HG03045 (cell line): Measurements from ENCODE around the gene BIN2.
A peak's percentile ranks its signal among the peaks of the same experiment; 100 is the strongest.
"Not testable (repeated sequence)": the region's sequence is repeated elsewhere in the genome, so short reads cannot be mapped to it uniquely, and the experiment has no call there.

Experiments
- ATAC-seq: cut with Tn5 transposase; IDR thresholded peaks from one replicate; pipeline ENCODE4 v1.9.1; 2021; ENCODE audit warnings: mild to moderate bottlenecking, moderate library complexity; ENCODE audit not compliant: unreplicated experiment

The BIN2 gene

DNA sequence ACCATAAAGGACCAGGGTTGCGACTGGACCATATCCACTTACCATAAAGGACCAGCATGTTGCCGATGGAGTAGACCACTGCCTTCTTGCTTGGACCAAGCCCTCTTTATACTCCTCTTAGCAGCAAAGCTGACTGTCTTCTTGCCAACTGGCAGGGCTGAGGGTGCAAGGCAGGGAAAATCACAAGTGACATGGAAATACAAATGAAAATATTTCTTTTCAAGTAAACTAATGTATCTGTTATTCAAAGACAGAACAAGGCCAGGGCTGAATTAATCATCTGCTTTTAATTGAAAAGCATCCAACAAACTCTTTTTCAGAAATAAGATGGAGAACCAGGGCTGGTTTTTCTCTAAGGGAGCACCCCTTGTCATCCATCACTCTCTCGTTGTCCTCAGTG is 22.6 kb upstream of the BIN2 start, which contains the start of gene CELA1:
Gene CELA1 (minus strand): TSS at position 99 of the 400 bp plus-strand sequence. CDS start 41 bp downstream, at position 58.
- ATAC-seq, result no peak

DNA sequence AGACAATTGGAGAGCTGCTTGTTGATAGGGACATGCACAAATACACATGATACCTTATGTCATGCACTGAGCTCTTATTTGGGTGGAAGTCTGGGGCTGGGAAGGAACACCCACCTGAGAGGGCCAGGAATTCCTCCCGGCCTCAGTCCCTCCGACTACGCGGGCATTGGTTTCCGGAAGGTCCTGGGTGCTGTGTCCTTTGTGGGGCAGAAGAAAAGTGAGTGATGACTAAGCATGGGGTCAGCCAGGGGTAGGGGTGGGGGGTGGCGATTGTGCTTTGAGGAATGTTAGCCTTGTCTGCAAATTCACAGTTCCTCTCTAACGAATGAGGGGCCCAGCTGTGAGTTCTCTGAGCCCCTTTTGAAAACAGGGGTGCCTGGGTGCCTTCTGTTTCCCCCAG is 21.7 kb upstream of the BIN2 start:
- ATAC-seq, result no peak

DNA sequence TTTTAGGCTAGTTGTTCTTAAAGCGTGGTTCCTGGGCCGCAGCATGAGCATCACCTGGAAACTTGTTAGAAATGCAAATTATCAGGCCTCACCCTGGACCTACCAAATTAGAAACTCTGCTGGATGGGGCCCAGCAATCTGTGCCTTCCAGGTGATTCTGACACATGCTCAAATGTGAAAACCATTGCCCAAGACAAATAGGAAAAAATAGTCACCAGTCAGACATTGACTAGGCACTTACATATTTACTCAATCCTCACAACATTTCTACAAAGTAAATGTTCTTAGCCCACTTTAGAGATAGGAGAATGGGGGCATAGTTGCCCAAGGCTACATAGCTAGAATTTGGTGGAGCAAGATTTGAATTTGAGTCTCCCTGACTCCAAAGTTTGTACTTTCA is 19.2 kb upstream of the BIN2 start:
- no peak for ATAC-seq

GRCh38 chr12:51342416-51342815 is 18.4 kb upstream of the BIN2 start:
- ATAC-seq, result no peak

- no peak for ATAC-seq
Observed at GRCh38 chr12:51341251-51342007, 17.5 kb upstream of the BIN2 start.

DNA sequence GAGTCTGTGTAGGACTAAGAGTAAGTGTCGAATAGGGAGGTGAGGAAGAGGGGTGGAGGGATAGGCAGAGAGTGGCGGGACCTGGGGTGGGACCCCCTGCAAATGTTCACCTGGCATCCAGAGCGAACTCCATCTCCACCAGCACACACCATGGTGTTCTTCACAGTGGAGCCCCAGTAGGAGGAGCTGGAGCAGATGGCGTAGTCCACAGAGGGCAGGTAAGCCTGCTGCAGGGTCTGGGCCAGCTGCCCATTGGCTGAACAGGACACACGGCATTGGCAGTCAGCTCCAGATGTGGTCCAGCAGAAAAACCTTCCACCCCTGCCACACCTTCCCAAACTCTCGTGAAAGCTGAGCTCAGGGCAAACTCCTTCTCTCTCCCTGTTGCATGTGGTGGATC is 15.8 kb upstream of the BIN2 start:
- ATAC-seq, result no peak

- ATAC-seq, result not testable (repeated sequence)
Observed at GRCh38 chr12:51337336-51337735, 13.4 kb upstream of the BIN2 start.

GRCh38 chr12:51335931-51336330 is 12.0 kb upstream of the BIN2 start:
- no peak for ATAC-seq

DNA sequence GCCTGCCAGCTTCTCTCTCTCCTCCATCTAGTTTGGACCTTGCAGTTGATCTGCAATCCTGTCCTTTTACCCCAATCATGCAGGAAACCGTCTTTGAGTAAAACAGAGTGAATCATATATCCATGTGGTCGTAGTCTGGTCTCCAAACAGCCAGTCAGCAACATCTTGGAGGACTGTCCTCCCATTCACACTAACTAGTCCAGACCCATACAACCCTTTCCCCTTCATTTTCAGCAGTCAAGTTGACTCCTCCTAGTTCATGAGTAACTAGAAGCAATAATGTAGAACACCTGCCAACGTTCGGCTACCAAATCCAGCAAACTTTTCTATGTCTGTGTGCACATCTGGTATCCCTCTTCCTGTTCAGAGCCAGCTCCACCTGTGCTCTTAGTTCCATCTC is 10.8 kb upstream of the BIN2 start:
- ATAC-seq, result no peak

GRCh38 chr12:51333536-51333935 is 9.6 kb upstream of the BIN2 start:
- ATAC-seq, result no peak

DNA sequence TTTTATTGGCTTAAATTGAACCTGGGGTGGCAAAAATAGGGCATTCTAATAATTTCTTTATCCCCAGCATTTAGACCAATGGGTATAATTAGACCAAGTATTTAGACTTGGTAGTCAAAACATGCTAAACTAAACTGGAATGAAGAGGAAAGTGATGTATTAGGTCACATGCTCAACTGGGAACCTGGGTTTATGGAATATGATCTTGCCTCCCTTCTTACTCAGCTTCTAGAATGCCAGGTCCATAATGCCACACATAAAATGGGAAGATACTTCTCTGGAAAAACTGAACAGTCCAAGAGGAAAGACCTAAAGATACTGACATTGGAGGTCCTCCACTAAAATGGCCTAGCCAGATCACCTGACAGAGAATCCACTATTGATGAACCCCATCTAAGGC is 6.2 kb upstream of the BIN2 start:
- ATAC-seq, result no peak

DNA sequence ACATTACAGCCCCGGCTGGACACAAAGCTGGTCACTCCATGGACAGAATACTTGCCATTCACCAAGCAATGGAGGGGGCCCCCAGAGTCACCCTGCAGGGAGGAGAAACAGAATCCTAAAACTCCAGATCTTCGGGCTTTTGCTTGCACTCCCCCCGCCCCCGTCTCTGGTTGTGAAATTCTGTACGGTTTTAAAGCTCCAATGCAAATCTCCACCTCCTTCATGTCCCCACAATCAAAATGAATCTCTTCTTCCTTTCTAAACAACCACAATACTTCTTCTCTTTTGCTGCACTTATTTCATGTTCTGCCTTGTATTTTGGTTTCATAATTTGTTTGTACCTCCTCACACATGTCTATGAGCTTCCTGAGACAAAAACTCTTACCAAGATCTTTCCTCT is 5.8 kb upstream of the BIN2 start:
- no peak for ATAC-seq

- no peak for ATAC-seq
Observed at GRCh38 chr12:51328587-51328986, 4.6 kb upstream of the BIN2 start.

GRCh38 chr12:51326698-51327439 is 2.9 kb upstream of the BIN2 start:
- no peak for ATAC-seq

GRCh38 chr12:51324953-51325352 is 979 bp upstream of the BIN2 start:
- ATAC-seq, result no peak

- peak; percentile 2 for ATAC-seq
Observed at GRCh38 chr12:51323317-51323960, 535 bp downstream of the BIN2 start.

DNA sequence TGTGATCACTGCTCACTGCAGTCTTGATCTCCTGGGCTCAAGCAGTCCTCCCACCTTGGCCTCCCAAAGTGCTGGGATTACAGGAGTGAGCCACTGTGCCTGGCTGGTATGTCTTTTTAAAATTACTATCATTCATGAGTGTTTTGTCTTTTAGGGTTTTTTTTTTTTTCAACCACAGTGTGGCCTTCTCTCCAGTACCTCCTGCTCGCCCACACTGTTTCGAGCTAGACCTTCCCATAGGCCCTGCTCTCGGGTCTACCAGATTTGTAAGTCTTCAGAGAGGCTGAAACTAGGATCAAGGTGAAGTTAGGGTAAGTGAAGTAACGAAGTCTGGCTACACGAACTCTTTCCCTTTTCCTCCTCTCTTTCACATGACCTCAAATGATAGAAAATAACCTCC is 1.5 kb downstream of the BIN2 start:
- no peak for ATAC-seq

DNA sequence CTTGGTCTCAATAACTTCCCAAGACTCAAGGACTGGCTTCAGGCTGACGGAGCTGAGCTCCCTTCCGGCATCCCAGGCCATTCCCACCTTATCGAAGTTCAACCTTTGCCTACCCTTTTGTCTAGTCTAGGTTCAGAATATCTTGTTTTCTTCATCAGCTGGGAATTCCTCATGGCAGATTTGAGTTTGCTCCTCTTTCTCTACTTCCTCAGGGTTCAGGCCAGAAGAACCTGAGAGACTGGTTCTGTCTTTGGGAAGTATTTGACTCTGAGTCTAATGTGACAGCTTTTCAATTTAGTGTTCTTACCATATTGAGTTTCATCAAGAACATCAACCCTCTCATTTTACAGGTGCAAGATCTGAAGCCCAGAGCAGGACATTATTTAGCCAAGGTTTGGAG is 2.1 kb downstream of the BIN2 start:
- no peak for ATAC-seq

- no peak for ATAC-seq
Observed at GRCh38 chr12:51320695-51321320, 3.2 kb downstream of the BIN2 start.

DNA sequence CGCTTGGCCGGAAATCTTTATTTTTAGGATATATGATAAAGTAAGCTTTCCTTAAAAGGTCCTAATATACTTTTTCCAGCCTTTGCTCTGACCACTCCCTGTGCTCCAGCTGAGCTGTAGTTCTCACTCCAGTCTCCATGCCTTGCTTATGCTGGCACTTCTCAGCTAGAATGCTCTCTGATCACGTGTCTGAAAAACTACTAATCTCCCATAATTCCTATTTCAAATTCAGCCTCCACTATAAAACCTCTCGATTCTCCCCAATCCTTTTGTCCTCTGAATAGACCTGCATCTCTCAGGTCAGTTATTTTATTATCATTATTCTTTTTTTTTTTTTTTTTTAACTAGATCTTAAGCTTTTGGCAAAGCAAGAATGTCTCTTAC is 3.7 kb downstream of the BIN2 start:
- ATAC-seq, result no peak

GRCh38 chr12:51318846-51319599 is 5.0 kb downstream of the BIN2 start:
- ATAC-seq, result peak; percentile 53
